KMS-11 (cell line): ENCODE measurements around the gene B4GALNT3.

ENCODE experiments used
- H2AFZ ChIP-seq: fragments of 200-600 bp; sonication (generic); 2 replicates; pipeline ENCODE4 v1.6.1; 2016; ENCODE audit warnings: antibody characterized with exemption, mixed run types, low read depth
- H3K27ac ChIP-seq: fragments of 200-600 bp; sonication (generic); 2 replicates; pipeline ENCODE4 v1.6.1; 2016; ENCODE audit warnings: mild to moderate bottlenecking, mixed run types
- H3K27me3 ChIP-seq: fragments of 200-600 bp; sonication (generic); 2 replicates; pipeline ENCODE4 v1.6.1; 2017; ENCODE audit warnings: mild to moderate bottlenecking, low read depth, mixed run types, moderate library complexity; ENCODE audit not compliant: insufficient read depth
- H3K36me3 ChIP-seq: fragments of 200-600 bp; sonication (generic); 2 replicates; pipeline ENCODE4 v1.6.1; 2017; ENCODE audit warnings: mild to moderate bottlenecking, mixed run types; ENCODE audit not compliant: insufficient read depth
- H3K4me1 ChIP-seq: fragments of 200-600 bp; sonication (generic); 2 replicates; pipeline ENCODE4 v1.6.1; 2016; ENCODE audit warnings: mild to moderate bottlenecking, low read depth, mixed run types; ENCODE audit not compliant: poor library complexity, severe bottlenecking
- H3K4me2 ChIP-seq: fragments of 200-600 bp; sonication (generic); 2 replicates; pipeline ENCODE4 v1.7.0; 2016; ENCODE audit warnings: mild to moderate bottlenecking, mixed run types
- H3K4me3 ChIP-seq: fragments of 200-600 bp; sonication (generic); IDR thresholded peaks from 2 replicates; pipeline ENCODE4 v1.6.1; 2017; ENCODE audit warnings: low read depth, low read length, mixed read lengths; ENCODE audit not compliant: insufficient read depth
- H3K79me2 ChIP-seq: fragments of 200-600 bp; sonication (generic); 2 replicates; pipeline ENCODE4 v1.6.1; 2016; ENCODE audit warnings: low read depth, mixed run types; ENCODE audit not compliant: insufficient read depth
- H3K9ac ChIP-seq: fragments of 200-600 bp; sonication (generic); 2 replicates; pipeline ENCODE4 v1.6.1; 2016; ENCODE audit warnings: mild to moderate bottlenecking, mixed run types
- H4K20me1 ChIP-seq: fragments of 200-600 bp; sonication (generic); 2 replicates; pipeline ENCODE4 v1.6.1; 2016; ENCODE audit warnings: mild to moderate bottlenecking, mixed run types; ENCODE audit not compliant: insufficient read depth
- TF ChIP-seq, protein P1 (sequence below): fragments of 200-600 bp; sonication (generic); conservative IDR thresholded peaks from 2 replicates; pipeline ENCODE4 v1.6.1; 2017; ENCODE audit warnings: low read depth, mild to moderate bottlenecking, antibody characterized with exemption, low read length, moderate library complexity, mixed read lengths

Gene B4GALNT3

DNA sequence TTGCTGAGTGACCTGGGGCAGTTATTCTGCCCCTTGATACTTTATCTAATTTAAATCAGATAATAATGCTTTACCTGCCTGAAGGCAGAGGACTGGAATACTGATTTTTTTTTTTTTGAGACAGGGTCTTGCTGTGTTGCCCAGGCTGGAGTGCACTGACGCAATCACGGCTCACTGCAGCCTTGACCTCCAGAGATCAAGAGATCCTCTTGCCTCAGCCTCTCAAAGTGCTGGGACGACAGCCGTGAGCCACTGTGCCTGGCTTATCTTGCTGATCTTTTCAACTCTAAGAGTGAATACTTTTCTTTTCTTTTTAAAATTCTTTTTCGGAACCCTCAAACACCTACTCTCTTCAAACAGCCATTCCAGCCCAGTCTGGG is 699 bp upstream of the B4GALNT3 start:
- Histone ChIP-seq H4K20me1 (no peaks in the 10 kb centered on the region), H2AFZ (peak overlapping the region; percentile 93; the same call in 1 of the 2 replicates), H3K27ac (no peak overlapping the region), H3K4me3 (no peak overlapping the region), H3K79me2 (no peaks in the 10 kb centered on the region), H3K36me3 (no peaks in the 10 kb centered on the region), H3K9ac (no peak overlapping the region), H3K4me2 (peak overlapping the region; percentile 95), H3K4me1 (peaks cover 6% of the 10 kb centered on the region), H3K27me3 (peaks cover 10% of the 10 kb centered on the region; the same call in 1 of the 2 replicates)
- TF ChIP-seq, protein P1, sequence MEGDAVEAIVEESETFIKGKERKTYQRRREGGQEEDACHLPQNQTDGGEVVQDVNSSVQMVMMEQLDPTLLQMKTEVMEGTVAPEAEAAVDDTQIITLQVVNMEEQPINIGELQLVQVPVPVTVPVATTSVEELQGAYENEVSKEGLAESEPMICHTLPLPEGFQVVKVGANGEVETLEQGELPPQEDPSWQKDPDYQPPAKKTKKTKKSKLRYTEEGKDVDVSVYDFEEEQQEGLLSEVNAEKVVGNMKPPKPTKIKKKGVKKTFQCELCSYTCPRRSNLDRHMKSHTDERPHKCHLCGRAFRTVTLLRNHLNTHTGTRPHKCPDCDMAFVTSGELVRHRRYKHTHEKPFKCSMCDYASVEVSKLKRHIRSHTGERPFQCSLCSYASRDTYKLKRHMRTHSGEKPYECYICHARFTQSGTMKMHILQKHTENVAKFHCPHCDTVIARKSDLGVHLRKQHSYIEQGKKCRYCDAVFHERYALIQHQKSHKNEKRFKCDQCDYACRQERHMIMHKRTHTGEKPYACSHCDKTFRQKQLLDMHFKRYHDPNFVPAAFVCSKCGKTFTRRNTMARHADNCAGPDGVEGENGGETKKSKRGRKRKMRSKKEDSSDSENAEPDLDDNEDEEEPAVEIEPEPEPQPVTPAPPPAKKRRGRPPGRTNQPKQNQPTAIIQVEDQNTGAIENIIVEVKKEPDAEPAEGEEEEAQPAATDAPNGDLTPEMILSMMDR = no peak

DNA sequence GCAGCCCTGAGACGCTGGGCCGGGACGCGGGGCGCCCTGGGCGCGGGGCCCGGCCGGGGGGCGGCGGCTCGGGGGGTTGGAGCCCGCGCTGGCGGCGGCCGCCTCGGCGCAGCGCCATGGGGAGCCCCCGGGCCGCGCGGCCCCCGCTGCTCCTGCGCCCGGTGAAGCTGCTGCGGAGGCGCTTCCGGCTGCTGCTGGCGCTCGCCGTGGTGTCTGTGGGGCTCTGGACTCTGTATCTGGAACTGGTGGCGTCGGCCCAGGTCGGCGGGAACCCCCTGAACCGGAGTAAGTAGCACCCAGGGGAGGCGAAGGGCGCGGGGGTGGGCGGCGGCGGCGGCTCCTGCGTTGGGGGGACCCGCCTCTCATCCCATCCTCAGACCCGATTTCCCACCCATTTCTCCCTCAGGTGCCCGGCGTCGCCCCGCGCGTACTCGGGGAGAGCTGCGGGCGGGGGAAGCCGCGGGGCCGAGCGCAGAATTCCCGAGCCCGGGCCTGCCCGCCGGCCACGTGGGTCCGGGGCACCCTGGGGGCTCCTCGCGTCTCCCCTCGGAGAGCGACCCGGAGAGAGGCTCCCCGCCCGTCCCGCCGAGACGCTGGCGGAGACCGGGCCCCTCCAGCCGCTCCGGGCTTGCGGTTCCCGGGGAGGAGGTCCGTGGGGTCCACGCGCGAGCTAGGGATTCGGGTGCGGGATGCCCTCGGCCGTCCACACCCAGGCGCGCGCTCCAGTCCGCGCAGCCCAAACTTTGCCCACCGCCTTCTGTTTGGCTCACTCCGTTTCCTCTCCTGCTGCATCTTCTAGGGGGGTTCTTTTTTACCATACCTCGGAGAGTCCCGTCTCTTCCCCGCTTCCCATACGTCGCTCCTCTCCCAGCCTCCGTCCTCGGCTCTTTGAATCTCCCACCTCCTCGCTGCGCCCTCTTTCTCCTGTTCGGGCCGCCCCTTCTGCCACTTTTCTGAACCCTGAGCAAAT is 807 bp downstream of the B4GALNT3 start:
- H3K4me2 ChIP-seq = peak overlapping the region; percentile 16; the same call in 1 of the 2 replicates
- no peak overlapping the region for H3K27ac ChIP-seq
- TF ChIP-seq, protein P1 = no peak
- H3K9ac ChIP-seq = no peak overlapping the region
- no peak overlapping the region for H3K4me3 ChIP-seq
- peaks cover 6% of the 10 kb centered on the region for H3K4me1 ChIP-seq
- no peaks in the 10 kb centered on the region for H3K36me3 ChIP-seq
- H4K20me1 ChIP-seq = no peaks in the 10 kb centered on the region
- peaks cover 10% of the 10 kb centered on the region; the same call in 1 of the 2 replicates for H3K27me3 ChIP-seq
- H3K79me2 ChIP-seq = no peaks in the 10 kb centered on the region
- H2AFZ ChIP-seq = peak overlapping the region; percentile 80; the same call in 1 of the 2 replicates

DNA sequence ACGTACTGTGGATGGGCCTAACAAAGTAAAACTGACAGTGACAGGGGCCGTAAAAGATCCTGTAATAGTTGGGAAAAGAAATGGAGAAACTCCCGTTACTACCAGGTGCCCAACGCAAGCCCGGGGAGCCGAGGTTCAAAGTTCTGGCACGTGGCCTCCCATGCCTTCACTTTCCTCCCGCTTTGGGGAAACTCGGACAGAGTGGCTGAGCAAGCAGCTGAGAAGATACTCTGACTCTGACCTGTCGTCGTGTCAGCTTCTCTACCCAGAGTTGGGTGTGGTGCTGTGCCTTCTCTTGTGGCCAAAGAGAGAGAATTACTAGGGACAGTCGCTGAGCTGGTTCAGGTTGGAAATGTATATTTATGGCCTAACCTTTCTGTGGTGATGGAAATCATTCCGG is 1.7 kb downstream of the B4GALNT3 start:
- peaks cover 7% of the 10 kb centered on the region; the same call in 1 of the 2 replicates for H3K27me3 ChIP-seq
- no peak overlapping the region for H3K4me3 ChIP-seq
- TF ChIP-seq, protein P1 = no peak
- H2AFZ ChIP-seq = no peak overlapping the region
- H3K4me1 ChIP-seq = peaks cover 6% of the 10 kb centered on the region
- no peaks in the 10 kb centered on the region for H3K36me3 ChIP-seq
- no peak overlapping the region for H3K27ac ChIP-seq
- no peak overlapping the region for H3K4me2 ChIP-seq
- no peaks in the 10 kb centered on the region for H4K20me1 ChIP-seq
- H3K9ac ChIP-seq = no peak overlapping the region
- H3K79me2 ChIP-seq = no peaks in the 10 kb centered on the region

DNA sequence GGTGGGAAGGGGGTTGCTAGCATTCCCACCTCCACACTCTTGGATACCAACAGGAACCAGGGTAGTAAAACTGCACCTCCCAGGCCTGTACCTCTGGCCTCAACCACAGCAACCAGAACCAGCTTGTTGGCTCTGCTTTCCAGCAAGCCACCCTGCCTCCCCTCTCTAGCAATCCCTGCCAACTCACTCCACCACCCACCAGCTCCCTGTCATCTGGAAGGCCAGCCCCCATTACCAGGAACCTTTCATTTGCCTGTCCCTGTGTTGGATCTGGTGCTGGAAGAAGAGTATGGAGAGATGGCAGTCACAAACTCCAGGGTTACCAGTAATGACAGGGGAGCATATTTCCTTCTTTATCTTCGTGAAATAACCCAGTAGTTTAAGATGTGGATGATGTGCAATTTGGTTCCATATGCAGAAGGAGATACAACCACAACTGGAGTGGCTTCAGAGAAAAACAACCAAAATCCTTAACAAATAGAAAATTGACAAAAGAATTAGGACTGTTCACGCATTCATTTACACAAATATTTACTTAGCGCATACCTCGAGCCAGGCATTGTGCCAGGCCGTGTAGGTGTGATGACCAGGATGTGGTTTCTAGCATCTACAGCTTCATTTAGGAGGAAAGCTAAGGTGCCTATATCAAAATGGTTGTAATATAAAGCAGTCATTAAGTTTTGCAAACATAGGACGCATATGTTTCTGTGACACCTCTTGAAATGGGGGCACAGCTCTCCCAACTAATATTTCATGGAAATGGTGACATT is 3.4 kb downstream of the B4GALNT3 start:
- Histone ChIP-seq H3K27ac (no peak overlapping the region), H2AFZ (no peak overlapping the region), H3K9ac (no peak overlapping the region), H3K4me3 (no peak overlapping the region), H3K4me1 (peaks cover 6% of the 10 kb centered on the region), H3K36me3 (no peaks in the 10 kb centered on the region), H3K4me2 (no peak overlapping the region), H3K27me3 (peaks cover 4% of the 10 kb centered on the region; the same call in 1 of the 2 replicates), H3K79me2 (no peaks in the 10 kb centered on the region), H4K20me1 (no peaks in the 10 kb centered on the region)
- TF ChIP-seq, protein P1 = no peak
